ENCODE results near the gene IGLL5.

IGLL5 gene

DNA sequence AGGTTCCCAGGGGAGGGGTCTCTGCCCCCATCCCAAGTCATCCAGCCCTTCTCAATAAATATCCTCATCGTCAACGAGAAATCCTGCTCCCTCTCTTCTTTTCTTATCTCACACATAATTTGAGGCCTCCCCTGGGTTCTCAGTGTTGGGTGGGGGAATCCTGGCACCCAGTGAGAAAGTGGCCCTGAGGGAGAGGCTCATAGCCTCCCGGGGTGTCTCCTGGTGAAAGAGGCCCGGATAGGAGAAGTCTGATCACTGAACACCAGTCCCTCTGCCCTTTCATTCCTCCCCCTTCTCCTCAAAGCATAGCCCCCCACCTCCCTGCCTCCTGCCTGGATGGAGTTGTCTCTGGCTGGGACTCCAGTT is 35.3 kb downstream of the IGLL5 start:
- TF ChIP-seq, protein P1, sequence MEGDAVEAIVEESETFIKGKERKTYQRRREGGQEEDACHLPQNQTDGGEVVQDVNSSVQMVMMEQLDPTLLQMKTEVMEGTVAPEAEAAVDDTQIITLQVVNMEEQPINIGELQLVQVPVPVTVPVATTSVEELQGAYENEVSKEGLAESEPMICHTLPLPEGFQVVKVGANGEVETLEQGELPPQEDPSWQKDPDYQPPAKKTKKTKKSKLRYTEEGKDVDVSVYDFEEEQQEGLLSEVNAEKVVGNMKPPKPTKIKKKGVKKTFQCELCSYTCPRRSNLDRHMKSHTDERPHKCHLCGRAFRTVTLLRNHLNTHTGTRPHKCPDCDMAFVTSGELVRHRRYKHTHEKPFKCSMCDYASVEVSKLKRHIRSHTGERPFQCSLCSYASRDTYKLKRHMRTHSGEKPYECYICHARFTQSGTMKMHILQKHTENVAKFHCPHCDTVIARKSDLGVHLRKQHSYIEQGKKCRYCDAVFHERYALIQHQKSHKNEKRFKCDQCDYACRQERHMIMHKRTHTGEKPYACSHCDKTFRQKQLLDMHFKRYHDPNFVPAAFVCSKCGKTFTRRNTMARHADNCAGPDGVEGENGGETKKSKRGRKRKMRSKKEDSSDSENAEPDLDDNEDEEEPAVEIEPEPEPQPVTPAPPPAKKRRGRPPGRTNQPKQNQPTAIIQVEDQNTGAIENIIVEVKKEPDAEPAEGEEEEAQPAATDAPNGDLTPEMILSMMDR (IDR thresholded peaks at IDR 0.05), result no peak
- Histone ChIP-seq H3K4me1 (ENCODE audit: control insufficient read depth in 1 of 2, insufficient read depth in 1 of 2, low read depth in 1 of 2, low read length in 1 of 2) (no peaks in the 10 kb centered on the region), H3K9me3 (no peaks in the 10 kb centered on the region), H3K27me3 (no peaks in the 10 kb centered on the region), H3K4me3 (ENCODE audit: low read depth in 1 of 2, low read length in 1 of 2) (no peak overlapping the region), H3K27ac (no peak overlapping the region), H3K36me3 (no peaks in the 10 kb centered on the region)

DNA sequence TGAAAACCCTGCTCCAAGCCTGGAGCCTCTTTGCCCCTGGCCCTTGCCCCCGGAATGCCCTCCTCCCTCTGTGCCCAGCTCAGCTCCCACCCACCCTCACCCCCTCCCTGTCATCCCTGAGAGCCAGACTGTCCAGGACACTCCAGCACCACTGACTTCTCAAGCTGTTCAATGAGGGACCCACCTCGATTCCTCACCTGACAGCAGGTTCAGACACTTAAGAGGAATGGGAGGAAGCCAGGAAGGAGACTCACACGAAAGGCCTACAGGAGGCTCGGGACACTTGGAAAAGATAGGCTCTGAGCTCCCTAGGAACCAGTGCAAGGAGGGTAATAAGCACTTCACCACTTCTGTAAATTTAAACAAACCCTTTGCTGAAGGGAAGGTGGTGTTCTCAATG is 35.8 kb downstream of the IGLL5 start:
- TF ChIP-seq, protein P1 (IDR thresholded peaks at IDR 0.05), result no peak
- Histone ChIP-seq H3K9me3 (no peaks in the 10 kb centered on the region), H3K36me3 (no peaks in the 10 kb centered on the region)

DNA sequence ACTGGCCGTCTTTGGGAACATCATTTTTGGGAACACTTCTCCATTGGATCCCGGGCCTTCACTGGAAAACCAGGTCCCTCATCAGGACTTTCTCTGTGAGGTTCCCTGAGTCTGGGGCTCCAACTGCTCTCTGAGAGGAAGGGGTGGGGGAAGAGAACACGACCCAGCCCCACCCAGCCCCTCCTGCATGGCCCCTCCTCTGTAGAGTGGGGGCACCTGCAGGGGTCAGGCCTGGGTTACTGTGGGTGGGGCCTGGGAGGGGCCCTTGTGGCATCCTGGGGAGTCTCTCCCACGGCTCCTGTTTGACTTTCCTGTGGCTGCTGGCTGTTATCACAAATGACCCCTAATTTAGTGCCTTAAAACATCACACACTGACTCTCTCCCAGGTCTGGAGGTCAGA is 36.3 kb downstream of the IGLL5 start:
- no peak overlapping the region for H3K27ac ChIP-seq
- H3K4me1 ChIP-seq (ENCODE audit: control insufficient read depth in 1 of 2, insufficient read depth in 1 of 2, low read depth in 1 of 2, low read length in 1 of 2), result no peaks in the 10 kb centered on the region
- H3K4me3 ChIP-seq (ENCODE audit: low read depth in 1 of 2, low read length in 1 of 2), result no peak overlapping the region
- no peaks in the 10 kb centered on the region for H3K27me3 ChIP-seq
- TF ChIP-seq, protein P1 (IDR thresholded peaks at IDR 0.05), result no peak
- H3K36me3 ChIP-seq, result no peaks in the 10 kb centered on the region
- H3K9me3 ChIP-seq, result no peaks in the 10 kb centered on the region

More for the DNA sequence above, 35.8 kb downstream of the IGLL5 start:
- H3K27ac ChIP-seq, result no peak overlapping the region
- no peaks in the 10 kb centered on the region for H3K27me3 ChIP-seq
- H3K4me3 ChIP-seq (ENCODE audit: low read depth in 1 of 2, low read length in 1 of 2), result no peak overlapping the region
- no peaks in the 10 kb centered on the region for H3K4me1 ChIP-seq (ENCODE audit: control insufficient read depth in 1 of 2, insufficient read depth in 1 of 2, low read depth in 1 of 2, low read length in 1 of 2)

DNA sequence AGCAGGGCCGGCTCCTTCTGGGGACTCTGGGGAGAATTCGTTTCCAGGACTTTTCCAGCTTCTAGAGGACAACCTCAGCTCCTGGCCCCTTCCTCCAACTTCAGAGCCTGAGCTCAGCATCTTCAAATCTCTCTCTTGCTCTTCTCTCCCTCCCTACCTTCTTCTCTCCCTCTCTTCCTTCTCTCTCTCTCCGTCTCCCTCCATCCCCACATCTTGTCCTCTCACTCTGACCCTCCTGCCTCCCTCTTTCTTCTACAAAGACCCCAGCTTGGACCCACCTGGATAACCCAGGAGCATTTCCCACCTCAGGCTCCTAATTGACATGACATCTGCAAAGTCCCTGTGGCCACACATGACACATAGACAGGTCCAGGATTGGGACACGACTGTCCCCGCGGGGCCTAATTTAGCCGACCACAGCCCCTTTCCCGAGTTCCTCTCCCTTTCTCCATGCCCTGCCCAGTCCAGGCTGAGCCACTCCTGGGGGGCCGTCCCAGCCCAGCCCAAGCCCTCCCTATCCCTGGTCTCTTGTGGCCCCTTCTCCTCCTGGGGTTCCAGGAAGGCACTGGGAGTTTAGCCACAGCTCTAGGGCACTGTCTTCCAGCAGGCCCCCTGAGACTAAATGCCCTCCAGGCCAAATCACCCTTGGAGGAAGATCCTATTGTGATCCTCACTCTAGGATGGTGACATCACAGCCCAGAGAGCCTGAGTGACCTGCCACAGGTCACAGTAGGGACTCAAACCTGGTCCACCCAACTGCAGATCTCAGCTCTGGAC is 36.9 kb downstream of the IGLL5 start:
- Histone ChIP-seq H3K36me3 (no peaks in the 10 kb centered on the region), H3K27me3 (peaks cover 2% of the 10 kb centered on the region), H3K9me3 (no peaks in the 10 kb centered on the region), H3K27ac (no peak overlapping the region), H3K4me1 (ENCODE audit: control insufficient read depth in 1 of 2, insufficient read depth in 1 of 2, low read depth in 1 of 2, low read length in 1 of 2) (no peaks in the 10 kb centered on the region), H3K4me3 (ENCODE audit: low read depth in 1 of 2, low read length in 1 of 2) (no peak overlapping the region)
- TF ChIP-seq, protein P1 (IDR thresholded peaks at IDR 0.05), result no peak

DNA sequence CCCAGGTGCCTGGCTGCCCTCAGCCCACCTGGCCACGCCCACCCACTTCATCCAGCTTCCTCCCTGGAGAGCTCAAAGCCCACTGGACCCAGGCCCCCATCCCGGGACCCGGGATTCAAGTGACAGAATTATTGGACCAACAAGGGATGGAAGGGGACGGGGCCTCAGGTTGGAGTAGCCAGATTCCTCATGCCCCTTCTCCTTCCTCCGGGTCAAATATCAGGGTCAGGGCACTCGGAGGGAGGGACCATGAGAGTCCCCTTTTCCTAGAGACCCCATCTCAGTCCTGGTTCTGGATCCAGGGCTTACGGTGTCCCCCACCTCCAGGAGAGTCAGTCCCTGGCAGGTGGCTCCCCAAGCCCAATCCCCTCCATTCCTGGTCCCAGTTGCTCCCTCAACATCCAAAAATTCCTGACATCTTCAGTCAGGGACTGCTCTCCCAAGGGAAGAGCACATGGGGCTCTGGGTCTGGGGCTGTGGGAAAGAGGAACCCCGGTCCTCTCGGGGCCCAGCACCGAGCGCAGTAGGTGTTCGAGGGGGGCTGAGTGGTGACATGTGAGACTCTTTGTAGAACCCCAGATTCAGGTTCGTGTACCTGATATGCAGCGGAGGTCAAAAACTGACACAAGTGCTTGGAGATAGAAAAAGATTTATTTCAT is 37.7 kb downstream of the IGLL5 start:
- Histone ChIP-seq H3K9me3 (no peaks in the 10 kb centered on the region), H3K4me3 (ENCODE audit: low read depth in 1 of 2, low read length in 1 of 2) (no peak overlapping the region), H3K27me3 (peaks cover 7% of the 10 kb centered on the region), H3K27ac (no peak overlapping the region), H3K4me1 (ENCODE audit: control insufficient read depth in 1 of 2, insufficient read depth in 1 of 2, low read depth in 1 of 2, low read length in 1 of 2) (no peaks in the 10 kb centered on the region), H3K36me3 (no peaks in the 10 kb centered on the region)
- TF ChIP-seq, protein P1 (IDR thresholded peaks at IDR 0.05), result no peak
